Bone marrow (tissue), 2 donors: ENCODE measurements around the gene WSCD2.

Experiments used
- DNase-seq, 2 donors: peaks; one replicate each; lab custom pipeline; 2025; lab: John Stamatoyannopoulos, UW

The WSCD2 gene

DNA sequence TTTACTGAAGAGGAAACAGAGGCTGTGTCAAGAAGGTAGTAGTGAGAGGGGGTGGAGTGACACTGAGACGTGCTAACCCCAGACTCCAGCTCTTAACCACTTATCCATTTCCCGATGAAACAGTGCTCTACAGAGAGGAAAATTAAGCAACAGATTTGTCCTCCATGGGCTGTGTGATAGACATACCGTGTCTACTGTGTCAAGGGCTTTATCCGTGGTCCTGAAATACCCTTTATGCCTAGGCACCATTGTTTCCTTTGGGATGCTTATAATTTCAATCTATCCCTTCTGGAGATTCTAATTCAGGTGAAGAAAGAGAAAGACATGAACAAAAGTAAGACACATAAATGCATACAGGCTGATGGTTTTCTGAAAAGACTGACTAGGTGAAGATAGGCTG, 138.4 kb downstream of the WSCD2 start:
- no peak for DNase-seq

DNA sequence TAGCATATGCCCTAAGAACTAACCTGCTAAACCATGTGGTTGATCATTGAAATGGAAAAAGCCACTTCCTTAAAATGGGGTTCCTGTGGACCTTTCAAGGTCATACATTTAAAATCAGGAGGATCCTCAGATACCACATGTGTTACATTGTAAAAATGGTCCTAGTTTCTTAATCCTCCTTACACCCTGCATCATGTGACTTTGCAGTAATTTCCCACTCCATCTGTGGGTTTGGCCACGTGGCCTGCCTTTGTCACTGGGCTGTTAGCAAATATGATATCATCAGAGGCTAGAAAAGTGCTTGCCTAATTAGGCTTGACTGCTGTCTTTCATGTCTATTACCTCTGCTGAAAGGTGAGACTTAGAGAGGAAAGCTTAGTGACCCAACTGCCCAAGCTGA, 139.3 kb downstream of the WSCD2 start:
- no peak for DNase-seq

DNA sequence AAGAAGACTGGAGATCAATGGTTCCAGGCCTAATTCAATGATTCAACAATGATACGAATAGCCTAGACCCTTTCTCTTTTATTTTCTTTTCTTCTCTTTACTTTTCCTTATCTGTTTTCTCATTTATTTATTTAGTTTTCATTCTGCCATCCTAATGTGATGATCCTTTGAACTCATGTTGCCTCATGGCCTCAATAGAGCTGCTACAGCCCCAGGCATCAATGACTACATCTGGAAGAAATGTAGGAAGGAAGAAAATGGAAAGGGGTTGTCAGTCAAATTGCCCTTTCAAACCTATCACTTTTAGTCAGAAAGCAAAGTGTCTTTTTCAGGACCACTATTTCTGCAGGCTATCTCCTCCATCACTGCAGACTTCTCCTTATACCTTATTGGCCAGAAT, 140.1 kb downstream of the WSCD2 start:
- no peak for DNase-seq

DNA sequence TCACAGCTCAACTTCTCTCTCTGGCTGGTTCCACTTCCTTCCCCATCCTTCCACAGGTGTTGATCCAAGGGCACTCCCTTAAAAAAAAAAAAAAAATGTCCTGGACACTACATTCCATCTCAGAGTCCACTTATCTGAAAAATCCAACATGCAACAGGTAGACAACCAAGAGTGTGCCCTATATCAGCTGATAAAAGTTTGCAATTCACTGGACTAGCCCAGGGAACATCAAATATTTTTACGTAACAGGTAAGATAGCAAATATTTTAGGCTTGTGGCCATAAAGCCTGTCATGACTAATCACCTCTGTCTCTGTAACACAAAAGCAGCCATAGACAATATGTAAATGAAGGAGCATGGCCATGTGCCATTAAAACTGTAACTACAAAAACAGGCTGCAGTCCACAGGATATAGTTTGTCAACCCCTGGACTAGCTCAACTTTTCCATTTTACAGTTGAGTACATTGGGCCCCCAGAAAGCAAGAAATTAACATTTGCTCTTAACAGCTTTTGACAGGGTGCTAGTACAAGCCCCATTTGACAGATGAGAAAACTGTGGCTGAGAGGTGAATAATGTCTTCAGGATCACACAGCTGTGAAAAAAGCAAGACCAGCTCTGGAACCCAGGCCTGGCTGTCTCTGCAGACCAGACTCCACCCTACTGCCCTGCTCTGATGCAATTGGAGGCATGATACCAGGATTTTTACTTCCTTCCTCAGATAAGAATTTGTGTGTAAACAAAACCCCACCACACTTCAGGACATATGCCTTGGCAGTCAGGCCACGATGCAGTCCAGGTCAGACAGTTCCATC, 141.2 kb downstream of the WSCD2 start:
- DNase-seq = no peak

DNA sequence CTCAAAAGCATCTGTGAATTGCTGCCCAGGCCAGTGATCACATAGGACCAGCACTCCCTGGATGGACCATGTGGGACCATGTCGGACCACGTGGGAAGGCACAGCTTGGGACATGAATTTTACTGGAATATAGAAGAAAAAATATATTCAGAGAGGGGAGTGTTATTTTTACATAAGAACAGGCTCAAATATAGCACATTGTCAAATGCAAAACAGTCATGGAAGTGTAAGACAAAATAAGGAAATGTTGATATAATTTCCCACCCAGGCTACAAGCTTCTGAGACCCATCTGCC, 141.7 kb downstream of the WSCD2 start:
- DNase-seq = no peak

DNA sequence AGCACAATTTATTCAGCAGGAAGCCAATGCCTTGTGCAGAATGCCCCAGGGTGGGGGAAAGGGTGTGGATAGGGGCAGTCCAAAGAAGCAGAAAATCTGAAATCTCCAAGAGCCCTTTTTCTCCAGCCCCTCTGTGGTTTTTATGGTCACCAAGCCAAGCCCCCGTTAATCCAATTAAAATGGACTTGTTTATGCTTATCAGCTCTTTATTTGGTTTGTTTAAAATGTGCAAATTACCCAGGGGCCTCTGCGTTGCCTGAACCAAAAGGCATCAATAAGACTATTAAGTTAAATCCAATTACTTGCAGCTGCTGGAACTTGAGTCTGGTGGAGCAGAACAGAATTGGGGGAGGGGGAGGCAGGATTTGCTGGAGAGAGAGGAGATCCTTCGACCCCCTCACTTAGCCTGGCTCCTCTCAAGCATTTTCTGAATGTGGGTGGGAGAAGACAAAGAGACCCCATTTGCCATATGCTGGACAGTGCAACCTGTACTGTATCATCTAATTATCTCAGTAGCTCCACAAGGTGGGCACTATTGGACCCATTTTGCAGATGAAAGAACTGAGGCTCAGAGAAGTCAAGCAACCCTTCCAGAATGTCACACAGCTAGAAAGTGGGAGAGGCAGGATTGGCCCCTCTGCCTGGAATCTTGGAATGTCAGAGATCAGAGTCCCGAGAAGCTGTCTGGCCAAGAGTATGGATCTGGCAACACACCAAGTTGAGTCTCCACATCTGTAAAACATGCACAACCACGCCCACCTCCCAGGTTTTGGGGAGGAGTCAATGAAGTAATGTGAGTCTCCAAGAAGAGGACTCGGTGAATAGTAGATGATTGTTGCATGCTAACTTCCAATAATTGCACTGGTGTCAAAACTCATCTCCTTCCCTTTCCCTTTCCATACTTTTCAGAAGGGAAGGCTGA, 143.1 kb downstream of the WSCD2 start:
- DNase-seq = no peak

DNA sequence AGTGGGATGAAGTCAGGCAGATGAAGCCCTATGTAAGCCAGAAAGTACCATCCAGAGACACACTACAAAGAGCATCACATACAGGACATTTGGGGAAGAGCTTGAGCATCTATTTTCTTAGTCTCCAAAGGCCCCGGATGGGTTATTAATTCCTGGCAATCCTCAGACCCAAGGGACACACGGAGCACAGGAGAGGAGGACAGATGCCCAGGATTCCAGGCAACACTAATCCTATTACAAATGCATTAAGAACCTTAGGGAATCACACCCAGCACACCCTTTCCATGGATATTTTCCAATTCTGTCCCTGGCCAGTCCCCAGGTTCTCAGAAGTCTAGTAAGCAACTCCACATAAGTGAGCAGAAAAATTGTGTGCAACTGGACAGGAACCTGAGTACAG, 144.1 kb downstream of the WSCD2 start:
- DNase-seq = no peak

DNA sequence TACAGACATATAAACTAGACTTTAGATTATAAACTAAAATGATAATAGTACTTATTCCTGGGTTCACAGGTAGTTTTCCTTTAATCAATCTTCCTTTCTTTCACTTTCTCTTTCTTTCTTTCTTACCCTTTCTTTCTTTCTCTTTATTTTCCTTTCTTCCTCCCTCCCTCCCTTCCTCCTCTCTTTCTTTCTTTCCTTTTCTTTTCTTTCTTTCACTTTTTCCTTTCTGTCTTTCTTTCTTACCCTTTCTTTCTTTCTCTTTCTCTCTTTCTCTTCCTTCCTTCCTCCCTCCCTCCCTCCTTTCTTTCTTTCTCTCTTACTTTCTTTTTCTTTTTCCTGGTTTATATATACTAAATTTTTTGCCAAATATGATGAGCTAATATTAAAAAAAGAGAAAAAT, 148.5 kb downstream of the WSCD2 start:
- DNase-seq = no peak

DNA sequence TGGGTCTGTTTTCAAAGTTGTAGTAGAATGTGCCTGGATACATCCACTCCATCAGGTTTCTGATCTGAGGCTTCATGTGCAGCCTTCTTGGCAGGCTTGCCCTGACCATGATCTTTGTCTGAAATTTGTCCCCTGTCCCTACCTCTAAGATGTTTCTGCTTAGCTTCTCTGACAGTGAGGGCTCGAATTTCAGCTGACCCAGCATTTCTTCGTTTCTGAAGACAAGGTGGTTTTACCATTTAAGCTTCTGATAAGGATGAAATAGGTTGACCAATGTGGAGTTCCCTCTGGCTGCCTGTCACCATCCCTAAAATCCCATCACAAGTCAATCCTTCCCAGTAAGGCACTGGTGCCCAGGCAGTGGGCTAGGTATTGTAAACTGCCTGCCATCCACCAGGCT, 153.1 kb downstream of the WSCD2 start:
- DNase-seq = no peak

DNA sequence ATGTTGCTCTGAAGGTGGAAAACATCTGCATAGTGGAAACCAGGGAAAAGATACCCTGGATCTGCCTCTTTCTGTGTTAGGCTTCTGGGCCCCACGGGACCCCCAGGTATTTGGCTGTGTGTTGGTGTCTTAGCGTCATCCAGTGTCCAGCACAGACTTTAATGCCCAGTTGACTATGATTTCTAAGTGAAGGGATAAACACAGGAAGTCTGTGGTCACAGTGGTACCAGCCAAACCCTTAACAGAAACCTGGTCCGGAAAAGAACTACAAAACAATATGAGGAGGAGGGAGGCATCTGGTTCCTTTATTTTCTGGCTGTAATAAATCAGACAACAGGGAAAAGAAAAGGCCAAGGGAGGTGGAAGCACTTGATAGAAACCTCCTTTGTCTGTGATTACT, 153.6 kb downstream of the WSCD2 start:
- peak in 1 of 2 donors; percentile 91 for DNase-seq

DNA sequence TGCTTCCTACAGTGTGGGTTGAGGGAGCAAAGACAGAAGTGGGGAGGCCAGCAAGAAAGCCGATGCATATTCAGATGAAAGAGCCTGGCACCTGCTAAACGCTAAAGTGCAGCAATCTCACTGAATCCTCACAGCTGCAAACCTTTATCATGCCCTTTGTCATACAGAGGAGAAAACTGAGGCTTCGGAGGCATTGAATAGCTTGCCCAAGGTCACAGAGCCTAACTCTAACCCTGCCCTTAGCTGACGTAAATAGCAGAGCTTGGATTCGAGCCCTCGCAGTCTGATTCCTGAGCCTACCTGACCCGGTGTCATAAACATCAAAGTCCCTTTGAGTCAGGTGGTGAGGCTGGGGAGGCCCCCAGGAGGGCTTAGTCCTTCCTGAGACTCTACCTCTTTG, 155.1 kb downstream of the WSCD2 start:
- DNase-seq = no peak

DNA sequence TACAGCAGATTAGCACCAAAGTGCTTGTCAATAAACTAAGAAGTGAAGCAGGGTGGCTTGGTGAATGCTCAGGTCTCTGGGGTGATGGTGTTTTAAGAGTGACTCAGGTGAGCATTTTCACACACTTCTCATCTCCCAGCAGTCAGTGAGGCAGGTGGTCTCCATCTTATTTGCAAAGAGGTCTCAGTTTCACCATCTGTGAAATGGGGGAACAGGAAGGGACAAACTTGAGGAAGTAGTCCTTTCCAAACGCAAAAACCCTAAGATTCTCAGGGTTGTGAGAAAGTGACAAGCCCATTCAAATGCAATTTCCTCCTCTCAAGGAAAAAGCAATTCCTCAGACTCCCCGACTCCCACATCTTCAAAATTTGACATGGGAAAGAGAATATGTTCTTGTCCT, 155.9 kb downstream of the WSCD2 start:
- no peak for DNase-seq

DNA sequence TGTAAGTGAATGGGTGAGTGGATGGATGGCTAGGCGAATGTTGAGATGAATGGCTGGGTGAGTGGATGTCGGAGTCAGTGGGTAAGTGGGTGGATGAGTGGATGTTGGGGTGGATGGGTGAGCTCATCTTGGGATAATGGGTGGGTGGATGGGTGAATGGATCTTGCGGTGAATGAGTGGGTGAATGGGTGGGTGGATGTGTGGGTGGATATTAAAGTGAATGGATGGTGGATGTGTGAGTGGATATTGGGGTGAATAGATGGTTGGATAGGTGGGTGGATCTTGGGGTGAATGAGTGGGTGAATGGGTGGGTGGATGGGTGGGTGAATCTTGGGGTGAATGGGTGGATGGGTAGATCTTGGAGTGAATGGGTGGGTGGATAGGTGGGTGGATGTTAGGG, 158.1 kb downstream of the WSCD2 start:
- no peak for DNase-seq

DNA sequence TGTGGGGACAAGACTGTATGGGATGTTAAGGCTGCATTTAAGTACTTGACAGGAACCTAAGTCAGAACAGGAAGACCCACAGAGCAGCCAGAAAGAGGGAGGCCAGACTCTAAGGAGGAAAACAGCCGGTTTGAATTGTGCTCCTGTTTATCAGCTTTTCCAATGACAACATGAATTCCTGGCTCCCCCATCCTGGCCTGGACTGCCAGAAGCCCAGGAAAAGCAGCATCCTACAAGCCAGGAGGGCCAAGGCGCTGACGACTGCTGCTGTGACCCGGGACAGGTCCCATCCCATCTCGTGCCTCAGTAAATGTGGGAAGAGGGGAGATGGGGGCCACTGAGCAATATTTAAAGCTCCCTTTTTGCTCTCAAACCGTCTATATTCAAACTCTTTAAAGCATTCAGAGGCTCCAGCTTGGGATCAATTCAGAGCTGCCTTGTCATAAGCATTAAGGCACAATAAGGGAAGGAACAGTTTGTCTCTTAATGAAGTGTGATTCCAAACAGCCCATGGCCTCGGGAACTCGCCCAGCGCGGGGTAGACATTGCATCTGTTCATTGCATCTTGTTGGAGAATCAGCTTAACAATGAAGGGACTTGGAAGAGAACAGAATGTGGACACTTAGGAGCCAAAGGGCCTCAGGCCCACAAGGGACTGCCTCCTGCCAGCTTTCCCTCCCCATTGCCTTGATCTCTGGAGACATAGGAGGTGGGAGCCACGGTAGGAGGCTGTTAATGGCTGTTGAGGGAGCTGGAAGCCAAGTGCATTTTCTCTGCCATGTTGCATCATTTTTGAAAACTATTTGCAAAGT, 160.5 kb downstream of the WSCD2 start:
- DNase-seq = no peak

DNA sequence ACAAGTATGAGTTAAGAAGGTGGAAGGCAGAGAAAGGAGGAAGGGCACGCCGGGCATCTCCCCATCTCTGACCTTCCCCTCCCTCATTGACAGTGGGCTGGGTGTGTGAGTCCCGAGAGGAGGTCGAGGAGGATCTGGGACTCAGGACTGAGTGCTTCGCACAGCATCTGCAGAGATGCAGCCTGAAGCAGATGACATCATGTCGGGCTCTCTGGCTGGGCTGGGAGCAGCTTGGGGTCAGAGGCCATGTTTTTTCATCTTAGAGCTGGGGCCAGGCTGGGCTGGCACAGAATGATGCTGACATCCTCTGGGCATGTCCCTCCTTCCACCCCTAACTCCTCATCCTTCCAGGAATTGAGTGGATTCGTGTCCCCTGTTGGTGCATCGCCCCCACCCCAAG, 166.6 kb downstream of the WSCD2 start:
- no peak for DNase-seq

DNA sequence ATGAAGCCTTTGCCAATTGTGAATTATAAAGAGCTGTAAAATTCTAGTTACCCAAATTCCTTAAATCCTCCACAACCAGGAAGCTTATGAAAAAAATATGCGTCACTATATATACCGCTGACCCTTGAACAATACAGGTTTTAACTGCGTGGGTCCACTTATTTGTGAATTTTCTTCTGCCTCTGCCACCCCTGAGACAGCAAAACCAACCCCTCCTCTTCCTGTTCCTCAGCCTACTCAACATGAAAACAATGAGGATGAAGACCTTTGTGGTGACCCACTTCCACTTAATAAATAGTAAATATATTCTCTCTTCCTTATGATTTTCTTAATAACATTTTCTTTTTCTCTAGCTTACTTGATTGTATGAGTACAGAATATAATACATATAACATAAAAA, 167.9 kb downstream of the WSCD2 start:
- DNase-seq = no peak

DNA sequence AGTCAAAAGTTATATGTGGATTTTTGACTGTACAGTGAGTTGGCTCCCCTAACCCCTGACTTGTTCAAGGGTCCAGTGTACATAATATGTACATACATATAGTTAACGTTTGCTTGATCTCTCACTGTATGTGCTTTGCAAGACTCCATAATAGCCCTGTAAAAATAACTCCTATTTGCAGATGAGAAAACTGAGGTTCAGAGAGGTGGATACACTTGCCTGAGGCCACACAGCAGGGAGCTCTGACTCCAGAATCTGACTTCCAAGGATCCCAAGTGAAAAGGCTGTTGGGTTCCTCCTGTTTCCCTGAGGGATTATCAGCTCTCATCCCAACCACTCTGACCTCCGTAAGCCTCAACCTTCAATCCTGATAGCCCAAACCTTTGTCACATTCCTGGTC, 168.3 kb downstream of the WSCD2 start:
- DNase-seq = no peak

DNA sequence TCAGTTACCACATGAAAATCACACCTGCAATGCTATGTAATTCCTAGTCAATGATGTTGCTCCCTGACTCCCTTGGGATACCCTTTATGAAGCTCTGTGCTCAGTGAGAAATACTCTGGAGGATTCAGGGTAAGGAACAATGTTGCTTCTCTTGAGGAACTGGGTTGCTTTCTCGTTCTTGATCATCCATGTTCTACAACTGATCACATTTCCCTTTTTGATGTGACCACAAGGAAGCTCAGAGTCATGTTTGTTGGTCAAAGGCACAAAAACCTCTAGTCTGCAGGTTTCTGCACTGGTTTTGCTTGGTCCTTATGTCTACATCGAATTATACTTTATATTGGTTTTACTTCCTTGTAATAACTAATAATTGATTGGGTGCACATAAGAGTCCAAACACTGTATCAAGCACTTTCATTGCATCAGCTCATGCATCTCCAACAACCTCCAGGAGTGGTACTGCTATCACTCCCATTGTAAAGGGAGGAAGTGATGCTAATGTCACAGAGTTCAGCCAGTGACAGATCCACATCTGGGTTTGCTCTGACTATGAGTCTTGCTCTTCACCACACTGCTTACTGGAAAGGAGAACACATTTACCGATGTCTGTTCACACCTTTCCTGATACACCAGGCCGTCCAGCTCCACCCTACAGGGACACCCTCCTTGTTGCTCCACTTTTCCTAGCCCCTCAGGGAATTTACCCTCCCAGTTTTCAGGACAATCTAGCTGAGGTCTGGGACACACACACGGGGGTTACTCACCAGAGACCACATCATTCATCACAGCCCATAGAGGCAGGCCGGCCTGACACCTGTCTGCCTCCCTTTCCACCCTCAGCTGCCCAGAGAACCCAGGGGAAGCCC, 169.0 kb downstream of the WSCD2 start:
- DNase-seq = no peak

DNA sequence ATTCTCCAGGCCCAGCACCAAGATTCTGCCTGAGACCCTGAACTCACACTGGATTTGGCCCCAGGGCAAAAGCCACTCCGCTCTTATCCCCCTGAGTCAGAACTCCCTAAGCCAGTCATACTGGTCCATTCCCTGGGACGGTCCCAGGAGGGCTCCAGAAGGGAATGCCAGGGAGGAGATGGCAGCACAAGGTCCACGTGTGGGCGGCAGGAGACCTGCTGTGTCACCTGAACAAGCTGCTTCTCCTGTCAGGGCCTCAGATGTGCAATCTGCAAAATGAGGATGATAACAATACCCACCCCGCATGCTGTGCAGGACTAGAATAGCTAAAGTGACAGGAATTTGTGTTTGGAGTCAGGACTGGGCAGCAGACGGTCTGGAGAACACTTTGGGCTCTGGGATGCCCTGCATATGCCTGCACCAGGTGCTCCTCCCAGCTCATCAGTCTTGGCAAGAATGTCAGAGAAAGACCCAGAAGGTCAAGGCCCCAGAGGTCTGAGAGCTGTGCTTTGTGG, 169.7 kb downstream of the WSCD2 start:
- DNase-seq = no peak

DNA sequence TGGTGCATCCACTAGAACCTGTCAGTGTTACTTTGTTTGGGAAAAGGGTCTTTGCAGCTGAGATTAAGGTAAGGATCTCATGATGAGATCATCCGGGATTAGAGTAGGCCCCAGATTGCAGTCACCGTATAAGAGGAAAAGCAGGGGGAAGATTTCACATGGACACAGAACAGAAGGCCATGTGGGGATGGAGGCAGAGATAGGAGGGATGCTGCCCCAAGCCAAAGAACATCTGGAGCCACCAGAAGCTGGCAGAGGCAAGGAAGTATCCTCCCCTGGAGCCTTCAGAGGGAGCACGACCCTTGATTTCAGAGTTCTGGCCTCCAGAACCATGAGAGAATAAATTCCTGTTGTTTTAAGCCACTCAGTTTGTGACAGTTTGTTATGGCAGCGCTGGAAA, 170.4 kb downstream of the WSCD2 start:
- no peak for DNase-seq
